ENCODE data around the gene LRRC28. TPM values are rescaled to one million over a fixed set of nuclear protein-coding genes. Genes with fewer than 3 reads are reported as not detected.

Gene LRRC28
- total and polyA plus RNA-seq, 9 of the 15 experiments (the other 6 are each of a cell fraction or from before 2014, with no cell fraction given): 5.5 to 17.4 (median 7.9) TPM

DNA sequence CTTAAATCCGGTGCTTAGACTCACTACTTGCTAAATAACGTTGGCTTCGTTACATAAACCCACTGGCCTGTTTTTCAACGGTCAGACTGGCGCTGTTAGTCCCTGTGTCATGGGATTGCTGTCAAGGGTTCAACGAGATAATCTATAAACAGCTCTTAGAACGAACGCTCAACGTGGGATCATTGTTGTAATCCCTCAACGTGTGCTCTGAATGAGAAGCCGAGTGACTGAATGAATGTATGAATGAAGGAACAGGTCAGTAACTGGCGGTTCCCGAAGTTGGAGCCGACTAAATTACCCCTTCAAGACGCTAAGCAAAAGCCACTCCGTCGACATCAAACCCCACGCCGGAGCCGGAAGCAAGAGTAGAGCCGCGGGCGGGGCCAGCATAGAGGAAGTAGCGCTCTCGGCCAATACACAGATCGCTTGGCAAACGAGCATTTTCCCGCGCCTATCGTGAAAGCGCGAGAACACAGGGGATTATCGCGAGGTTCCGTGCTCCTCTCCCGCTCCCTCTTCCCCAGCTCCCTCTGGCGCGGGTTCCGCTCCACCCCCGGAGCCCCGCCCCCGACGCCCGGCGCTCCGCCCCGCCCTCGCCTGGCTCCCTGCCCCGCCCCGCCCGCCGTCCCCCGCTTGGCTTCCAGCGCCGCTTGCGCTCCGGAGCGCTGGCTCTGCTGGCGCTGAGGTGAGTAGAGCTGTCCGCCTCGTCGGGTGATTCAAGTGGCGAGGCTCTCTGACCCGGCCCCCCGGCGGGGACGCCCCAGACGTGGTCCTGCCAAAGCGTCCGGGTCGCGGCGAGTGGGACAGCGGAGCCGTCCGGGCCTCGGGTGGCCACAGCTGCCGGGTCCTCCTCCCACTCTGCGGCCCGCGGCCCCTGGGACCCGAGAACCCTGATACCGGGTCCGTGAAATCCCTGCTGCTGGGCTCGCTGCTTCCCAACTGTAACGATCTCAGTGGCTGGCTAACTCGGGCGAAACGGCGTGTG is at the start of gene LRRC28 (continued):
- TF ChIP-seq, protein P1, sequence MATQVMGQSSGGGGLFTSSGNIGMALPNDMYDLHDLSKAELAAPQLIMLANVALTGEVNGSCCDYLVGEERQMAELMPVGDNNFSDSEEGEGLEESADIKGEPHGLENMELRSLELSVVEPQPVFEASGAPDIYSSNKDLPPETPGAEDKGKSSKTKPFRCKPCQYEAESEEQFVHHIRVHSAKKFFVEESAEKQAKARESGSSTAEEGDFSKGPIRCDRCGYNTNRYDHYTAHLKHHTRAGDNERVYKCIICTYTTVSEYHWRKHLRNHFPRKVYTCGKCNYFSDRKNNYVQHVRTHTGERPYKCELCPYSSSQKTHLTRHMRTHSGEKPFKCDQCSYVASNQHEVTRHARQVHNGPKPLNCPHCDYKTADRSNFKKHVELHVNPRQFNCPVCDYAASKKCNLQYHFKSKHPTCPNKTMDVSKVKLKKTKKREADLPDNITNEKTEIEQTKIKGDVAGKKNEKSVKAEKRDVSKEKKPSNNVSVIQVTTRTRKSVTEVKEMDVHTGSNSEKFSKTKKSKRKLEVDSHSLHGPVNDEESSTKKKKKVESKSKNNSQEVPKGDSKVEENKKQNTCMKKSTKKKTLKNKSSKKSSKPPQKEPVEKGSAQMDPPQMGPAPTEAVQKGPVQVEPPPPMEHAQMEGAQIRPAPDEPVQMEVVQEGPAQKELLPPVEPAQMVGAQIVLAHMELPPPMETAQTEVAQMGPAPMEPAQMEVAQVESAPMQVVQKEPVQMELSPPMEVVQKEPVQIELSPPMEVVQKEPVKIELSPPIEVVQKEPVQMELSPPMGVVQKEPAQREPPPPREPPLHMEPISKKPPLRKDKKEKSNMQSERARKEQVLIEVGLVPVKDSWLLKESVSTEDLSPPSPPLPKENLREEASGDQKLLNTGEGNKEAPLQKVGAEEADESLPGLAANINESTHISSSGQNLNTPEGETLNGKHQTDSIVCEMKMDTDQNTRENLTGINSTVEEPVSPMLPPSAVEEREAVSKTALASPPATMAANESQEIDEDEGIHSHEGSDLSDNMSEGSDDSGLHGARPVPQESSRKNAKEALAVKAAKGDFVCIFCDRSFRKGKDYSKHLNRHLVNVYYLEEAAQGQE (IDR thresholded peaks at IDR 0.05; ENCODE audit: borderline replicate concordance): no peak
- TF ChIP-seq, protein P1 (CRISPR knock-in tag; IDR thresholded peaks at IDR 0.05; ENCODE audit: low read depth): peak; percentile 53; the same call in 1 of the 2 replicates
- TF ChIP-seq ZNF561 (CRISPR knock-in tag; conservative IDR thresholded peaks at IDR 0.05) (no peak), ETV5 (CRISPR knock-in tag; IDR thresholded peaks at IDR 0.05; ENCODE audit: low read depth) (peak; percentile 38; the same call in 1 of the 2 replicates), E2F4 (CRISPR knock-in tag; IDR thresholded peaks at IDR 0.05; ENCODE audit: low read depth) (peak; percentile 86), MCM2 (IDR thresholded peaks at IDR 0.05; ENCODE audit: low read depth) (no peak), ZNF695 (CRISPR knock-in tag; IDR thresholded peaks at IDR 0.05) (no peak), TRIM28 (IDR thresholded peaks at IDR 0.05) (no peak), DLX4 (CRISPR knock-in tag; IDR thresholded peaks at IDR 0.05) (no peak), ZBTB26 (CRISPR knock-in tag; IDR thresholded peaks at IDR 0.05) (no peak), TGIF2 (CRISPR knock-in tag; IDR thresholded peaks at IDR 0.05) (no peak), ZNF354B (CRISPR knock-in tag; IDR thresholded peaks at IDR 0.05) (no peak), E4F1 (CRISPR knock-in tag; IDR thresholded peaks at IDR 0.05; ENCODE audit: borderline replicate concordance) (no peak)

Measured in K562 (cell line).